Activated CD4-positive, alpha-beta T cell treated with anti-CD3 and anti-CD28 coated beads, Interleukin-2, Interleukin-4, amounts not matched to agents 100 ng/mL and 50 ng/mL, durations not matched to agents 16 hours and 8 hours (primary cell): ENCODE results near the gene VPS29.
"Not testable (repeated sequence)": the region's sequence is repeated elsewhere in the genome, so short reads cannot be mapped to it uniquely, and the experiment has no call there.

Experiments
- DNase-seq: peaks from one replicate; pipeline ENCODE4 v3.0.0-alpha.2; 2020; ENCODE audit warnings: low spot score

The VPS29 gene

GRCh38 chr12:110501752-110502738 is at the start of gene VPS29, which contains the start of gene RAD9B:
TSS of gene VPS29 (minus strand) at chr12:110502111. CDS start at chr12:110502051, 60 bp downstream.
TSS of gene RAD9B (plus strand) at chr12:110502331. CDS start at chr12:110502338, 7 bp downstream.
- peak; percentile 99 for DNase-seq

- no peak for DNase-seq
Observed at GRCh38 chr12:110550981-110551380, 49.1 kb upstream of the VPS29 start.

GRCh38 chr12:110549716-110550115 is 47.8 kb upstream of the VPS29 start:
- DNase-seq = no peak

GRCh38 chr12:110548678-110549077 is 46.8 kb upstream of the VPS29 start:
- no peak for DNase-seq

- no peak for DNase-seq
Observed at GRCh38 chr12:110547090-110547489, 45.2 kb upstream of the VPS29 start.

- DNase-seq = no peak
Observed at GRCh38 chr12:110546339-110546738, 44.4 kb upstream of the VPS29 start.

GRCh38 chr12:110545812-110546211 is 43.9 kb upstream of the VPS29 start:
- DNase-seq = no peak

GRCh38 chr12:110545259-110545658 is 43.3 kb upstream of the VPS29 start:
- DNase-seq = not testable (repeated sequence)

GRCh38 chr12:110543965-110544364 is 42.1 kb upstream of the VPS29 start:
- no peak for DNase-seq

GRCh38 chr12:110543252-110543959 is 41.5 kb upstream of the VPS29 start:
- no peak for DNase-seq

- no peak for DNase-seq
Observed at GRCh38 chr12:110540048-110540447, 38.1 kb upstream of the VPS29 start.

- no peak for DNase-seq
Observed at GRCh38 chr12:110538869-110539622, 37.1 kb upstream of the VPS29 start.

GRCh38 chr12:110537605-110538409 is 35.9 kb upstream of the VPS29 start:
- DNase-seq = no peak

GRCh38 chr12:110536834-110537604 is 35.1 kb upstream of the VPS29 start:
- no peak for DNase-seq

GRCh38 chr12:110534811-110535210 is 32.9 kb upstream of the VPS29 start:
- no peak for DNase-seq

GRCh38 chr12:110533607-110534006 is 31.7 kb upstream of the VPS29 start:
- DNase-seq = no peak

- no peak for DNase-seq
Observed at GRCh38 chr12:110532644-110533043, 30.7 kb upstream of the VPS29 start.

GRCh38 chr12:110531741-110532333 is 29.9 kb upstream of the VPS29 start:
- DNase-seq = peak; percentile 27

- DNase-seq = no peak
Observed at GRCh38 chr12:110530511-110530910, 28.6 kb upstream of the VPS29 start.

GRCh38 chr12:110528277-110528839 is 26.4 kb upstream of the VPS29 start:
- no peak for DNase-seq
